Sigmoid colon (tissue), 7 donors: Measurements from ENCODE around the gene CDK19. TPM values are rescaled to one million over a fixed set of nuclear protein-coding genes. Genes with fewer than 3 reads are reported as not detected.

Source experiments
- DNase-seq: peaks from one replicate; pipeline ENCODE4 v3.0.0-alpha.2; 2019
- H3K27ac ChIP-seq, 4 donors: fragments of 200-600 bp; sonication (generic); one replicate each; pipeline ENCODE4 v1.5.1; 2016 to 2019; ENCODE audit warnings: mild to moderate bottlenecking in 1 of 4
- H3K27me3 ChIP-seq, 3 donors: fragments of 200-600 bp; sonication (generic); one replicate each; pipeline ENCODE4 v1.5.1; 2019; ENCODE audit warnings: mild to moderate bottlenecking in 1 of 3
- H3K36me3 ChIP-seq, 4 donors: fragments of 200-600 bp; sonication (generic); one replicate each; pipeline ENCODE4 v1.5.1; 2016 to 2019
- H3K4me1 ChIP-seq, 4 donors: fragments of 200-600 bp; sonication (generic); one replicate each; pipeline ENCODE4 v1.5.1; 2017 to 2019
- H3K4me3 ChIP-seq, 4 donors: fragments of 200-600 bp; sonication (generic); one replicate each; pipeline ENCODE4 v1.5.1; 2017 to 2019; ENCODE audit warnings: mild to moderate bottlenecking in 2 of 4, moderate library complexity in 1 of 4
- H3K9me3 ChIP-seq, 4 donors: fragments of 200-600 bp in 3 of 4; sonication (generic) in 3 of 4; one replicate each; pipeline versions ENCODE4 v1.5.1 to v1.6.1; 2013 to 2019
- CTCF ChIP-seq, 4 experiments: fragments of 450-650 bp in 3 of 4; fragments of 200-600 bp in 1 of 4; IDR thresholded peaks; one replicate each; pipeline ENCODE4 v1.5.1; 2016 to 2019; ENCODE audit warnings: antibody characterized with exemption in 4 of 4, mild to moderate bottlenecking in 3 of 4, moderate library complexity in 2 of 4
- EP300 ChIP-seq, 4 donors: sonication (generic); formaldehyde crosslinking; IDR thresholded peaks; one replicate each; pipeline ENCODE4 v1.6.1; 2017; ENCODE audit warnings: antibody characterized with exemption in 4 of 4
- POLR2A ChIP-seq, 2 donors: fragments of 450-650 bp; IDR thresholded peaks; one replicate each; pipeline ENCODE4 v1.6.1; 2016; ENCODE audit warnings: antibody characterized with exemption in 2 of 2, mild to moderate bottlenecking in 2 of 2, moderate library complexity in 2 of 2
- POLR2AphosphoS5 ChIP-seq, 4 donors: sonication (generic); formaldehyde crosslinking; IDR thresholded peaks; one replicate each; pipeline ENCODE4 v1.6.1; 2017; ENCODE audit warnings: antibody characterized with exemption in 4 of 4
- WGBS, 2 donors: extraction: QIAGEN DNeasy Blood & Tissue Kit; methylation state at CpG; one replicate each; pipeline ENCODE4 v1.1.7; 2013; 5-methylcytosine and 5-hydroxymethylcytosine counted together
- intact Hi-C: fragments of 100-400 bp; cut with DNase I; formaldehyde crosslinking; loops from one replicate; pipeline ENCODE4 v1.15.1; 2023
- polyA plus RNA-seq, 3 donors: library from polyadenylated mRNA; stranded (reverse); fragments of 200-250 nt; gene quantifications; one replicate each; pipeline ENCODE4 v1.2.3, GENCODE V29; 2013
- total RNA-seq, 4 donors: library from RNA; depleted of rRNA; stranded (reverse); fragments of >200 nt; gene quantifications; one replicate each; pipeline ENCODE4 v1.1.0, GENCODE V29; 2016
- donor health status: healthy with polysubstance abuse.
- donor health status: Bipolar disorder and iron deficiency.
- donor health status: healthy.

CDK19 gene
- 10 to 100 TPM; 12.1 to 17.8 (median 14.5) TPM for total RNA-seq
- 10 to 100 TPM in 1 of 3 donors, 1 to 10 TPM in 2; 6.7 to 10.1 (median 7.8) TPM for polyA plus RNA-seq

- Histone ChIP-seq H3K4me3 (peak within 1 kb of the TSS; percentile 73 to 91 (median 88)), H3K36me3 (no peaks in the 10 kb centered on the region), H3K4me1 (peaks cover 0 to 13% (median 6%) of the 10 kb centered on the region in 4 donors), H3K27ac (peak within 1 kb of the TSS; percentile 89 to 99 (median 97)), H3K27me3 (no peaks in the 10 kb centered on the region), H3K9me3 (no peaks in the 10 kb centered on the region)
- TF ChIP-seq EP300 (IDR thresholded peaks at IDR 0.05) (peak in 1 of 4 donors; percentile 63), CTCF (IDR thresholded peaks at IDR 0.05) (no peak), POLR2AphosphoS5 (IDR thresholded peaks at IDR 0.05) (peak; percentile 63 to 83 (median 78)), POLR2A (IDR thresholded peaks at IDR 0.05) (peak in 1 of 2 donors; percentile 68)
- intact Hi-C loops, result loop anchor here (1.0 to 10.0 kb wide), 4 partner anchors 59 to 641 kb away; partner anchors contain the start of genes AMD1, GTF3C6 and WASF1
- 0 to 1% methylated on average over 48 of the region's 48 CpGs for WGBS, 2 donors
- peak; percentile 99 for DNase-seq
These were observed at the start of gene CDK19 for GRCh38 chr6:110815411-110816409. Gene CDK19 (minus strand): TSS chr6:110815469. CDS start chr6:110815136, 333 bp downstream.

- intact Hi-C loops, result no loop called here
- Histone ChIP-seq H3K36me3 (no peaks in the 10 kb centered on the region), H3K27ac (no peak overlapping the region), H3K27me3 (no peaks in the 10 kb centered on the region), H3K9me3 (no peaks in the 10 kb centered on the region), H3K4me3 (no peak overlapping the region), H3K4me1 (no peaks in the 10 kb centered on the region)
- DNase-seq, result no peak
- WGBS, 2 donors, result 20 to 58% methylated on average over 2 of the region's 2 CpGs
- no peak for TF ChIP-seq POLR2AphosphoS5 (IDR thresholded peaks at IDR 0.05)
- no peak for TF ChIP-seq EP300 (IDR thresholded peaks at IDR 0.05)
- TF ChIP-seq POLR2A (IDR thresholded peaks at IDR 0.05), result no peak
- TF ChIP-seq CTCF (IDR thresholded peaks at IDR 0.05), result no peak
These were observed 49.6 kb upstream of the CDK19 start for GRCh38 chr6:110864824-110865223.

DNA sequence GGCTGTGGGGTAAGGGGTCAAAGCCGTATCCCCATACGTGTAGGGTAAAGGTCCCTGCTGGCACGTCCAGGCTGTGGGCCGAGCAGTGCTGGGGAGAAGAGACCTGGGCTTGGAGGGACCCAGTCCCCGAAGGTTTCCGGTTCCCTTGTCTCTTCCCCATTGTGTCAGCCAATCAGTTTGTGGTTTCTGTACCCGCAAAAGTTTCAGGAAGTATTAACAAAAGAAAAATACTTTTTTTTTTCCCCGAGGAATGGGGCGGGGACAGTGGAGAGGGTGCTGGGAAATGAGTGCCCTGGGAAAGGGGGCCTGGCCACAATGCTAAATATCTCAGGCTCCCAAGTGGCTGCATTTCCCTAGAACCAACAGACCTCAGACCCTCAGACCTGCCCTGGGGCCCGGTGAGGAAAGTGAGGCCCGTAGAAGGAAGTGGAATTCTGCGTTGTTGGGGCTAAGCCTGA is 44.1 kb upstream of the CDK19 start:
- Histone ChIP-seq H3K4me3 (no peak overlapping the region), H3K9me3 (no peaks in the 10 kb centered on the region), H3K36me3 (no peaks in the 10 kb centered on the region), H3K27me3 (no peaks in the 10 kb centered on the region), H3K27ac (no peak overlapping the region), H3K4me1 (no peaks in the 10 kb centered on the region)
- 61 to 86% methylated on average over 12 of the region's 12 CpGs for WGBS, 2 donors
- DNase-seq, result no peak
- TF ChIP-seq POLR2A (IDR thresholded peaks at IDR 0.05) (no peak), CTCF (IDR thresholded peaks at IDR 0.05) (no peak), POLR2AphosphoS5 (IDR thresholded peaks at IDR 0.05) (no peak)
- intact Hi-C loops, result no loop called here

- Histone ChIP-seq H3K27ac (no peak overlapping the region), H3K4me1 (no peaks in the 10 kb centered on the region), H3K9me3 (no peaks in the 10 kb centered on the region), H3K4me3 (no peak overlapping the region), H3K27me3 (no peaks in the 10 kb centered on the region), H3K36me3 (no peaks in the 10 kb centered on the region)
- TF ChIP-seq CTCF (IDR thresholded peaks at IDR 0.05) (no peak), POLR2A (IDR thresholded peaks at IDR 0.05) (no peak), POLR2AphosphoS5 (IDR thresholded peaks at IDR 0.05) (no peak), EP300 (IDR thresholded peaks at IDR 0.05) (no peak)
- intact Hi-C loops, result no loop called here
- no peak for DNase-seq
- 94 to 96% methylated on average over 31 of the region's 31 CpGs for WGBS, 2 donors
These were observed 43.4 kb upstream of the CDK19 start for GRCh38 chr6:110858562-110859214.
